ENCODE results near the gene PIK3AP1. TPM values are rescaled to one million over a fixed set of nuclear protein-coding genes. Genes with fewer than 3 reads are reported as not detected.

The PIK3AP1 gene
- total and polyA plus RNA-seq, 2 of the 13 experiments (the other 11 are each of a cell fraction or from before 2014, with no cell fraction given): 3.6 to 13.8 TPM

GRCh38 chr10:96671211-96671890 is 49.0 kb downstream of the PIK3AP1 start:
- TF ChIP-seq SOX6 (IDR thresholded peaks at IDR 0.05) (no peak), SOX6 (CRISPR knock-in tag; IDR thresholded peaks at IDR 0.05) (peak; percentile 5; the same call in 1 of the 2 replicates), MIER3 (CRISPR knock-in tag; IDR thresholded peaks at IDR 0.05; ENCODE audit: borderline replicate concordance) (0 out of 2 replicates have a peak, but pooled peaks have one; percentile 5), ZNF670 (CRISPR knock-in tag; IDR thresholded peaks at IDR 0.05; ENCODE audit: borderline replicate concordance) (0 out of 2 replicates have a peak, but pooled peaks have one; percentile 58), ZNF598 (CRISPR knock-in tag; IDR thresholded peaks at IDR 0.05; ENCODE audit: borderline replicate concordance) (no peak), CREB1 (IDR thresholded peaks at IDR 0.05) (peak; percentile 57; the same call in 1 of the 2 replicates), CREB1 (CRISPR knock-in tag; IDR thresholded peaks at IDR 0.05) (no peak), ARID3A (IDR thresholded peaks at IDR 0.05; ENCODE audit: low read depth, low read length) (no peak), CCDC6 (CRISPR knock-in tag; IDR thresholded peaks at IDR 0.05) (0 out of 2 replicates have a peak, but pooled peaks have one; percentile 11)
- H3K4me3 ChIP-seq (replicated peaks in 1 of 3; ENCODE audit: insufficient read depth in 1 of 3, low read depth in 2 of 3, low read length in 3 of 3): no peak overlapping the region
- H3K4me1 ChIP-seq (ENCODE audit: insufficient read depth, low read length): peaks cover 61% of the 10 kb centered on the region
- CTCF ChIA-PET (ENCODE audit: low intra/inter-chr PET ratio, low total read pairs): no interaction called here
- in situ Hi-C loops (cut with HindIII; ENCODE audit: extremely low pct_ligation_motif_present, low pct_unique_long_range_greater_than_20kb) (no loop called here), intact Hi-C loops (cut with micrococcal nuclease; ENCODE audit: unreplicated experiment) (loop anchor here (5.0 kb wide), 1 partner anchor 46 kb away; no protein-coding TSS in a partner anchor)
- no peak overlapping the region for H3K9ac ChIP-seq (ENCODE audit: insufficient read depth, low read depth, low read length)
- POLR2A ChIA-PET: interaction anchor here (0.7 kb wide), 1 partner anchor 99 kb away, joined by 3 read pairs; no protein-coding TSS in a partner anchor
- WGBS (ENCODE audit: low lambda C conversion rate): 89% methylated on average over 4 of the region's 4 CpGs
- no peaks in the 10 kb centered on the region for H3K36me3 ChIP-seq (replicated peaks in 1 of 2; ENCODE audit: control insufficient read depth in 1 of 2, insufficient read depth in 2 of 2, low read length in 2 of 2)
- ATAC-seq (no peak), DNase-seq (ENCODE audit: low spot score) (no peak), FAIRE-seq (no peak)
- no peaks in the 10 kb centered on the region for H3K27me3 ChIP-seq (ENCODE audit: control insufficient read depth in 1 of 2, insufficient read depth in 2 of 2, low read length in 2 of 2)
- H3K9me3 ChIP-seq (ENCODE audit: low read length): no peaks in the 10 kb centered on the region
- H2AFZ ChIP-seq (ENCODE audit: low read length): no peak overlapping the region
- H3K79me2 ChIP-seq (ENCODE audit: insufficient read depth, low read length): no peaks in the 10 kb centered on the region
- H4K20me1 ChIP-seq (ENCODE audit: insufficient read depth, low read length): no peaks in the 10 kb centered on the region
- H3K4me2 ChIP-seq (ENCODE audit: low read depth, low read length): peak overlapping the region; percentile 43
- no TSS peak for BruUV-seq (replicated peaks)
- no peak overlapping the region for H3K27ac ChIP-seq (ENCODE audit: extremely low read length, insufficient read depth, low read length)
